K562 (cell line): ENCODE results near the gene ATP6V0E1. TPM values are rescaled to one million over a fixed set of nuclear protein-coding genes. Genes with fewer than 3 reads are reported as not detected.

ENCODE experiments used
- ATAC-seq: fragments of 200-7000 bp; cut with Tn5 transposase; 3 replicates; pipeline ENCODE4 v1.9.1; 2020; ENCODE audit warnings: moderate library complexity
- BruUV-seq: library from RNA; stranded (reverse); fragments of 400-500 nt; replicated peaks from 2 replicates; lab custom pipeline; 2021; lab: Mats Ljungman, UMichigan
- CTCF ChIA-PET: fragments of 300-600 bp; formaldehyde crosslinking; extraction: SDS; loops from one replicate; lab custom pipeline; 2021; ENCODE audit warnings: low intra/inter-chr PET ratio; lab: Yijun Ruan, JAX
- POLR2A ChIA-PET: fragments of 300-600, 350-650 bp; sonication (Branson Sonifier 250); formaldehyde crosslinking; extraction: SDS; loops from one replicate; lab custom pipeline; 2021; ENCODE audit warnings: antibody characterized with exemption, inconsistent platforms; lab: Yijun Ruan, JAX
- DNase-seq, 4 experiments: peaks; one replicate each; pipeline versions ENCODE4 v3.0.0 to v3.0.0-alpha.2; 2011 to 2018; ENCODE audit warnings: low spot score in 3 of 4, mixed read lengths in 3 of 4; ENCODE audit errors: extremely low read depth in 1 of 4
- FAIRE-seq: peaks from 2 replicates; lab custom pipeline; 2011; peaks lifted over from hg19 to GRCh38; lab: Jason Lieb, UNC
- H2AFZ ChIP-seq: 2 replicates; pipeline ENCODE4 v1.6.0; 2011; ENCODE audit warnings: low read depth, low read length, control low read depth, inconsistent platforms
- H3K27ac ChIP-seq: fragments of 200-600 bp; 3 replicates; pipeline ENCODE4 v1.8.0; 2011; ENCODE audit warnings: low read depth, mild to moderate bottlenecking, control low read depth, inconsistent platforms, low read length, moderate library complexity, mixed read lengths; ENCODE audit errors: extremely low read depth
- H3K27me3 ChIP-seq, 2 experiments: fragments of 300-600 bp in 1 of 2; 2 replicates in 1 of 2; 3 replicates in 1 of 2; pipeline versions ENCODE4 v1.6.0 to v1.8.0; 2011; ENCODE audit warnings: inconsistent platforms in 2 of 2, low read length in 2 of 2, mild to moderate bottlenecking in 1 of 2, mixed read lengths in 1 of 2, moderate library complexity in 1 of 2; ENCODE audit not compliant: control insufficient read depth in 2 of 2, insufficient read depth in 2 of 2
- H3K36me3 ChIP-seq: fragments of 300-600 bp; 3 replicates; pipeline ENCODE4 v1.8.0; 2011; ENCODE audit warnings: mild to moderate bottlenecking, low read length, inconsistent platforms; ENCODE audit not compliant: control insufficient read depth, insufficient read depth
- H3K4me1 ChIP-seq, 2 experiments: fragments of 200-600 bp in 1 of 2; replicated peaks in 1 of 2; 2 replicates in 1 of 2; 3 replicates in 1 of 2; pipeline versions ENCODE4 v1.5.1 to v1.8.0; 2011; ENCODE audit warnings: inconsistent platforms in 2 of 2, low read length in 2 of 2, mild to moderate bottlenecking in 1 of 2, mixed read lengths in 1 of 2, moderate library complexity in 1 of 2; ENCODE audit not compliant: control insufficient read depth in 2 of 2, insufficient read depth in 2 of 2
- H3K4me2 ChIP-seq: 2 replicates; pipeline ENCODE4 v1.6.1; 2011; ENCODE audit warnings: low read length, control low read depth, inconsistent platforms, mixed read lengths; ENCODE audit not compliant: insufficient read depth
- H3K4me3 ChIP-seq: fragments of 200-600 bp; sonication (generic), shearing (Covaris generic); 2 replicates; pipeline ENCODE4 v1.5.1; 2016; ENCODE audit warnings: control low read depth, inconsistent platforms
- H3K79me2 ChIP-seq: fragments of 200-600 bp; 3 replicates; pipeline ENCODE4 v1.8.0; 2011; ENCODE audit warnings: low read length, inconsistent platforms; ENCODE audit not compliant: control insufficient read depth, insufficient read depth
- H3K9ac ChIP-seq, 2 experiments: 2 replicates each; pipeline versions ENCODE4 v1.6.0 to v1.6.1; 2011; ENCODE audit warnings: low read depth in 2 of 2, low read length in 2 of 2, control low read depth in 1 of 2, inconsistent platforms in 1 of 2, mild to moderate bottlenecking in 1 of 2, mixed read lengths in 1 of 2; ENCODE audit not compliant: insufficient read depth in 1 of 2
- H3K9me1 ChIP-seq: one replicate; pipeline ENCODE4 v1.6.0; 2011; ENCODE audit warnings: inconsistent platforms, mild to moderate bottlenecking, low read length, moderate library complexity; ENCODE audit not compliant: control insufficient read depth, insufficient read depth
- H3K9me3 ChIP-seq: replicated peaks from 2 replicates; pipeline ENCODE4 v1.5.1; 2011; ENCODE audit warnings: low read depth, low read length, inconsistent platforms; ENCODE audit not compliant: control insufficient read depth, insufficient read depth
- H4K20me1 ChIP-seq: replicated peaks from 2 replicates; pipeline ENCODE4 v1.6.1; 2011; ENCODE audit warnings: low read length, inconsistent platforms, mixed read lengths; ENCODE audit not compliant: control insufficient read depth, insufficient read depth
- CBFB ChIP-seq: sonication (generic); formaldehyde crosslinking; IDR thresholded peaks from 2 replicates; pipeline ENCODE4 v1.4.0; 2020; ENCODE audit warnings: mild to moderate bottlenecking, missing genetic modification reagents
- CREB1 ChIP-seq, 2 experiments: sonication (generic) in 1 of 2; formaldehyde crosslinking in 1 of 2; IDR thresholded peaks; 2 replicates each; pipeline versions ENCODE4 v1.6.1 to v1.8.0; 2012 to 2022; ENCODE audit warnings: inconsistent platforms in 1 of 2, mild to moderate bottlenecking in 1 of 2, missing genetic modification reagents in 1 of 2, moderate library complexity in 1 of 2
- MTA1 ChIP-seq: fragments of 450-650 bp; IDR thresholded peaks from 2 replicates; pipeline ENCODE4 v1.6.1; 2017; ENCODE audit warnings: borderline replicate concordance
- NFE2L1 ChIP-seq: fragments of 450-650 bp; IDR thresholded peaks from 2 replicates; pipeline ENCODE4 v1.6.1; 2016; ENCODE audit warnings: missing genetic modification characterization, low read depth, mild to moderate bottlenecking, missing compliant biosample characterization, moderate library complexity, borderline replicate concordance
- NR3C1 ChIP-seq: sonication (generic); formaldehyde crosslinking; IDR thresholded peaks from 2 replicates; pipeline ENCODE4 v1.8.1; 2022; ENCODE audit warnings: missing genetic modification reagents
- TCF7L2 ChIP-seq: fragments of 150-350 bp; IDR thresholded peaks from 2 replicates; pipeline ENCODE4 v1.6.1; 2016; ENCODE audit warnings: low read depth, mild to moderate bottlenecking, low read length, moderate library complexity
- ZNF124 ChIP-seq: sonication (generic); formaldehyde crosslinking; IDR thresholded peaks from 2 replicates; pipeline ENCODE4 v1.8.1; 2022; ENCODE audit warnings: missing genetic modification reagents
- ZNF143 ChIP-seq: sonication (generic); formaldehyde crosslinking; IDR thresholded peaks from 2 replicates; pipeline ENCODE4 v1.9.0; 2022; ENCODE audit warnings: mild to moderate bottlenecking, missing genetic modification reagents
- ZNF174 ChIP-seq: fragments of 250-450 bp; sonication (Bioruptor Pico); IDR thresholded peaks from 2 replicates; pipeline ENCODE4 v1.4.0; 2020; ENCODE audit warnings: mild to moderate bottlenecking
- ZNF324 ChIP-seq: fragments of 250-450 bp; sonication (Bioruptor Pico); IDR thresholded peaks from 2 replicates; pipeline ENCODE4 v1.4.0; 2020; ENCODE audit warnings: mild to moderate bottlenecking
- WGBS: fragments of 100-300 bp; shearing (Covaris generic); methylation state at CpG from one replicate; pipeline ENCODE4 v1.1.6; 2016; ENCODE audit warnings: low coverage, mixed read lengths; ENCODE audit not compliant: insufficient coverage; ENCODE audit errors: missing lambda C conversion rate; 5-methylcytosine and 5-hydroxymethylcytosine counted together
- in situ Hi-C: fragments of 300-500 bp; cut with MboI; formaldehyde crosslinking; loops from 4 replicates; pipeline ENCODE4 v1.15.0; 2018; ENCODE audit warnings: inconsistent platforms, mixed read lengths
- intact Hi-C: fragments of 100-400 bp; cut with micrococcal nuclease; formaldehyde crosslinking; loops from 2 replicates; pipeline ENCODE4 v1.14.2; 2022
- polyA plus RNA-seq, 8 experiments: library from polyadenylated mRNA; depleted of rRNA in 4 of 8; stranded (reverse) in 5 of 8; unstranded in 3 of 8; fragments of >200 nt; fragmentation: Nextera tagmentation in 2 of 8; fragmentation: Illumina TruSeq in 1 of 8; extraction: Ambion mirVana in 2 of 8; extraction: Trizol in 1 of 8; gene quantifications; 2 replicates each; pipeline versions ENCODE4 v1.2.1 to v1.2.3, GENCODE V29; 2011 to 2014; ENCODE audit warnings: inconsistent platforms in 1 of 8, missing spikeins in 1 of 8
- total RNA-seq, 7 experiments: library from RNA; depleted of rRNA in 6 of 7; stranded (reverse); fragments of >200 nt in 6 of 7; fragmentation: Illumina TruSeq in 2 of 7; extraction: Trizol in 2 of 7; gene quantifications; 2 replicates each; pipeline versions ENCODE4 v1.2.1 to v1.2.3, GENCODE V29; 2011 to 2021; ENCODE audit warnings: low replicate concordance in 1 of 7

Gene ATP6V0E1
- total and polyA plus RNA-seq, 9 of the 15 experiments (the other 6 are each of a cell fraction or from before 2014, with no cell fraction given) = 63.8 to 395 (median 112) TPM

DNA sequence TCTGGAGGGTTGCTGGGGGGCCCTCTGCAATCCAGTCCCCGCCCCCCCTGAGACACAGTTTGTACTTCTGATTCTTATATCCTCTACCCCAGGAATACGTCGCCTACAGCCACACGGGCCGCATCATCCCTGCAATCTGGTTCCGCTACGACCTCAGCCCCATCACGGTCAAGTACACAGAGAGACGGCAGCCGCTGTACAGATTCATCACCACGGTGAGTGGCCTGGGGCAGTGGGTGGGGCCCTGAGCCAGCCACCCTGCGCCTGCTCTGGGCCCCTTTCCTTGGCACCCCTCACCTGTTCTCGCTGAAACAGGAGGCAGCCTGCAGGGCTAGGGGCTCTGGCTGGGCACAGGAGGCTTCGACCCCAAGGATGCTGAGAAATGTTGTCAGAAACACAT is 48.5 kb upstream of the ATP6V0E1 start:
- CTCF ChIA-PET = interaction anchor here (1.3 kb wide), 1 partner anchor 222 kb away, joined by 3 read pairs; no protein-coding TSS in a partner anchor
- Histone ChIP-seq H2AFZ (no peak overlapping the region), H3K27me3 (no peaks in the 10 kb centered on the region), H4K20me1 (no peaks in the 10 kb centered on the region), H3K27ac (no peak overlapping the region), H3K36me3 (peaks cover 6% of the 10 kb centered on the region; the same call in 1 of the 3 replicates), H3K4me2 (no peak overlapping the region), H3K9me3 (no peaks in the 10 kb centered on the region), H3K79me2 (no peaks in the 10 kb centered on the region), H3K9me1 (no peaks in the 10 kb centered on the region), H3K4me3 (no peak overlapping the region), H3K9ac (no peak overlapping the region), H3K4me1 (peaks cover 0 to 5% of the 10 kb centered on the region in 2 experiments; a peak in 1 of 5 replicates)
- DNase-seq = no peak
- FAIRE-seq = no peak
- no peak for TF ChIP-seq NFE2L1 (tag)
- POLR2A ChIA-PET = no interaction called here
- ATAC-seq = no peak
- in situ Hi-C loops = no loop called here
- 81% methylated on average over 14 of the region's 14 CpGs for WGBS
- BruUV-seq = no TSS peak
- intact Hi-C loops = loop anchor here (5.0 to 10.0 kb wide), 2 partner anchors 347 to 460 kb away; no protein-coding TSS in a partner anchor

DNA sequence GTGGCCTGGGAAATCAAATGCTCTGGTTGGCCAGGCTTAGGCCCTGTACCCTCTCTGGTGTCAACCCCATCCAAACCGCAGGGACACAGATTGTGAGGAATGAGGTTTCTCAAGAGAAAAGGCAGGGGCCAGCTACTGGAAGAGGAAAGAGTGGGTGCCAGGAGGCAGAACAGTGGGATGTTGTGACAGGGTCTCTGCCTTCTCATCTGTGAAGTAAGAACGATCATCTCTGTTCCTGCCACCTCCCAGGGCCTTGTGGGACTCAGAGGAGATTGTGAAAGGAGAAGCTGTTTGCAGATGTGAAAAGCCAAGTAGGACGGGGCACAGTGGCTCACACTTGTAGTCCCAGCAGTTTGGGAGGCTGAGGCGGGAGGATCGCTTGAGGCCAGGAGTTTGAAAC is 47.2 kb upstream of the ATP6V0E1 start:
- Histone ChIP-seq H3K4me1 (peaks cover 0 to 5% of the 10 kb centered on the region in 2 experiments; a peak in 1 of 5 replicates), H3K9me3 (no peaks in the 10 kb centered on the region), H4K20me1 (no peaks in the 10 kb centered on the region), H3K9me1 (no peaks in the 10 kb centered on the region), H2AFZ (no peak overlapping the region), H3K36me3 (peaks cover 7% of the 10 kb centered on the region; the same call in 1 of the 3 replicates), H3K4me3 (no peak overlapping the region)
- DNase-seq = no peak
- in situ Hi-C loops = no loop called here
- intact Hi-C loops = loop anchor here (5.0 to 10.0 kb wide), 2 partner anchors 346 to 462 kb away; no protein-coding TSS in a partner anchor
- CTCF ChIA-PET = no interaction called here
- FAIRE-seq = no peak
- POLR2A ChIA-PET = interaction anchor here (0.6 to 1.1 kb wide), 2 partner anchors 165 to 360 kb away, joined by 3 read pairs; partner anchors contain the start of gene DUSP1
- no TSS peak for BruUV-seq
- no peak for ATAC-seq
- TF ChIP-seq CREB1 (IDR thresholded peaks at IDR 0.05) = no peak
- TF ChIP-seq CREB1 (CRISPR knock-in tag; IDR thresholded peaks at IDR 0.05) = no peak
- no peak for TF ChIP-seq CBFB
- TF ChIP-seq TCF7L2 = no peak
- no peak for TF ChIP-seq ZNF174 (CRISPR knock-in tag)
- no peak for TF ChIP-seq NR3C1 (CRISPR knock-in tag)
- TF ChIP-seq MTA1 = no peak
- TF ChIP-seq ZNF324 (CRISPR knock-in tag) = no peak
- TF ChIP-seq ZNF124 (CRISPR knock-in tag) = no peak
- TF ChIP-seq ZNF143 (CRISPR knock-in tag) = no peak
- TF ChIP-seq, all 486 proteins: peak for 0
- Histone ChIP-seq H3K27me3 (no peaks in the 10 kb centered on the region), H3K27ac (no peak overlapping the region), H3K9ac (no peak overlapping the region), H3K4me2 (no peak overlapping the region), H3K79me2 (no peaks in the 10 kb centered on the region)
- WGBS = 77% methylated on average over 5 of the region's 5 CpGs
